Measurements from ENCODE around the gene WDFY4.

Gene WDFY4

GRCh38 chr10:48722153-48723145, 37.8 kb downstream of the WDFY4 start:
- no peak for DNase-seq

GRCh38 chr10:48724127-48724526, 39.5 kb downstream of the WDFY4 start:
- no peak for DNase-seq

- no peak for DNase-seq
These were observed 41.0 kb downstream of the WDFY4 start for GRCh38 chr10:48725708-48726107.

- DNase-seq: no peak
These were observed 43.2 kb downstream of the WDFY4 start for GRCh38 chr10:48727866-48728265.

- DNase-seq: no peak
These were observed 44.5 kb downstream of the WDFY4 start for GRCh38 chr10:48729222-48729621.

- no peak for DNase-seq
These were observed 45.3 kb downstream of the WDFY4 start for GRCh38 chr10:48729941-48730457.

GRCh38 chr10:48731141-48731540, 46.5 kb downstream of the WDFY4 start:
- DNase-seq: no peak

GRCh38 chr10:48731654-48732053, 47.0 kb downstream of the WDFY4 start:
- DNase-seq: no peak

GRCh38 chr10:48733329-48733728, 48.7 kb downstream of the WDFY4 start:
- no peak for DNase-seq

GRCh38 chr10:48735836-48736390, 51.2 kb downstream of the WDFY4 start:
- DNase-seq: no peak

- DNase-seq: no peak
These were observed 51.9 kb downstream of the WDFY4 start for GRCh38 chr10:48736596-48736995.

GRCh38 chr10:48737886-48738285, 53.2 kb downstream of the WDFY4 start:
- no peak for DNase-seq

- no peak for DNase-seq
These were observed 54.5 kb downstream of the WDFY4 start for GRCh38 chr10:48739170-48739569.

- no peak for DNase-seq
These were observed 55.5 kb downstream of the WDFY4 start for GRCh38 chr10:48740015-48740707.

GRCh38 chr10:48740988-48741387, 56.3 kb downstream of the WDFY4 start:
- no peak for DNase-seq

GRCh38 chr10:48742891-48743860, 58.5 kb downstream of the WDFY4 start:
- no peak for DNase-seq

- DNase-seq: no peak
These were observed 59.9 kb downstream of the WDFY4 start for GRCh38 chr10:48744587-48744986.

- DNase-seq: no peak
These were observed 61.1 kb downstream of the WDFY4 start for GRCh38 chr10:48745662-48746245.

GRCh38 chr10:48748573-48748972, 63.9 kb downstream of the WDFY4 start:
- no peak for DNase-seq

GRCh38 chr10:48749254-48749787, 64.6 kb downstream of the WDFY4 start:
- no peak for DNase-seq

GRCh38 chr10:48750019-48750418, 65.3 kb downstream of the WDFY4 start:
- no peak for DNase-seq

- DNase-seq: no peak
These were observed 66.3 kb downstream of the WDFY4 start for GRCh38 chr10:48750991-48751390.

Data from NCI-H510A (cell line).